Neuronal stem cell (in vitro differentiated cells): ENCODE results near the gene MUSTN1.

ENCODE experiments used
- DNase-seq: peaks from one replicate; pipeline ENCODE4 v3.0.0-alpha.2; 2013; ENCODE audit warnings: low spot score
- H2AFZ ChIP-seq: one replicate; pipeline ENCODE4 v1.6.1; 2013; ENCODE audit warnings: mild to moderate bottlenecking, low read length, inconsistent platforms
- H2AK5ac ChIP-seq: 2 replicates; pipeline ENCODE4 v1.6.1; 2013; ENCODE audit warnings: low read depth, mild to moderate bottlenecking, inconsistent platforms, low read length, moderate library complexity, mixed read lengths
- H2BK120ac ChIP-seq: 2 replicates; pipeline ENCODE4 v1.6.1; 2013; ENCODE audit warnings: low read depth, mild to moderate bottlenecking, inconsistent platforms, low read length, moderate library complexity, mixed read lengths
- H2BK12ac ChIP-seq: one replicate; pipeline ENCODE4 v1.6.1; 2013; ENCODE audit warnings: low read length, inconsistent platforms
- H2BK15ac ChIP-seq: 2 replicates; pipeline ENCODE4 v1.6.1; 2013; ENCODE audit warnings: mild to moderate bottlenecking, low read length, inconsistent platforms, mixed read lengths
- H2BK5ac ChIP-seq: one replicate; pipeline ENCODE4 v1.6.1; 2013; ENCODE audit warnings: inconsistent platforms, mild to moderate bottlenecking, low read length, moderate library complexity
- H3K14ac ChIP-seq: one replicate; pipeline ENCODE4 v1.6.1; 2013; ENCODE audit warnings: low read length, inconsistent platforms
- H3K18ac ChIP-seq: 2 replicates; pipeline ENCODE4 v1.6.1; 2013; ENCODE audit warnings: low read length, inconsistent platforms
- H3K23ac ChIP-seq: 2 replicates; pipeline ENCODE4 v1.6.1; 2013; ENCODE audit warnings: low read depth, mild to moderate bottlenecking, mixed read lengths, low read length, inconsistent platforms; ENCODE audit not compliant: poor library complexity
- H3K27ac ChIP-seq: replicated peaks from 3 replicates; pipeline ENCODE4 v1.5.1; 2013; ENCODE audit warnings: low read length, inconsistent platforms
- H3K27me3 ChIP-seq, 3 experiments: 2 replicates each; pipeline ENCODE4 v1.6.1; 2013; ENCODE audit warnings: low read length in 3 of 3, mild to moderate bottlenecking in 2 of 3, inconsistent platforms in 1 of 3, low read depth in 1 of 3, mixed read lengths in 1 of 3, moderate library complexity in 1 of 3; ENCODE audit not compliant: control insufficient read depth in 3 of 3, insufficient read depth in 3 of 3
- H3K36me3 ChIP-seq, 2 donors: replicated peaks in 1 of 2; 2 replicates each; pipeline ENCODE4 v1.6.1; 2013; ENCODE audit warnings: low read length in 2 of 2; ENCODE audit not compliant: control insufficient read depth in 2 of 2, insufficient read depth in 2 of 2
- H3K4ac ChIP-seq: 2 replicates; pipeline ENCODE4 v1.6.1; 2013; ENCODE audit warnings: inconsistent platforms, mild to moderate bottlenecking, low read length, moderate library complexity
- H3K4me1 ChIP-seq, 2 donors: 1 replicate in 1 of 2; 2 replicates in 1 of 2; pipeline ENCODE4 v1.6.1; 2013; ENCODE audit warnings: low read length in 2 of 2, low read depth in 1 of 2; ENCODE audit not compliant: control insufficient read depth in 2 of 2, insufficient read depth in 1 of 2
- H3K4me2 ChIP-seq: one replicate; pipeline ENCODE4 v1.6.1; 2013; ENCODE audit warnings: mild to moderate bottlenecking, low read length, inconsistent platforms; ENCODE audit not compliant: insufficient read depth, poor library complexity, severe bottlenecking
- H3K4me3 ChIP-seq, 2 donors: 2 replicates each; pipeline ENCODE4 v1.5.1; 2013; ENCODE audit warnings: low read length in 2 of 2, mild to moderate bottlenecking in 2 of 2, inconsistent platforms in 1 of 2, moderate library complexity in 1 of 2
- H3K79me1 ChIP-seq: one replicate; pipeline ENCODE4 v1.6.1; 2013; ENCODE audit warnings: low read depth, mild to moderate bottlenecking, inconsistent platforms, low read length, moderate library complexity
- H3K9ac ChIP-seq: one replicate; pipeline ENCODE4 v1.6.1; 2013; ENCODE audit warnings: mild to moderate bottlenecking, low read depth, low read length, inconsistent platforms; ENCODE audit not compliant: poor library complexity
- H3K9me3 ChIP-seq, 2 donors: replicated peaks in 1 of 2; 2 replicates each; pipeline versions ENCODE3 to v1.6.1; 2013; ENCODE audit warnings: low read length in 2 of 2, mild to moderate bottlenecking in 2 of 2, inconsistent platforms in 1 of 2, low read depth in 1 of 2, mixed read lengths in 1 of 2, moderate library complexity in 1 of 2; ENCODE audit not compliant: control insufficient read depth in 2 of 2, insufficient read depth in 1 of 2
- H4K8ac ChIP-seq: one replicate; pipeline ENCODE4 v1.6.1; 2013; ENCODE audit warnings: low read depth, mild to moderate bottlenecking, inconsistent platforms, low read length, moderate library complexity
- H4K91ac ChIP-seq: one replicate; pipeline ENCODE4 v1.6.1; 2013; ENCODE audit warnings: low read length, low read depth, mild to moderate bottlenecking, inconsistent platforms; ENCODE audit not compliant: poor library complexity
- WGBS, 2 donors: extraction: QIAGEN DNeasy Blood & Tissue Kit; methylation state at CpG; one replicate each; pipeline ENCODE4 v1.1.7; 2013; ENCODE audit warnings: missing lambda C conversion rate in 2 of 2, mixed read lengths in 1 of 2; ENCODE audit not compliant: insufficient read length in 2 of 2, insufficient replicate concordance in 1 of 2; ENCODE audit errors: extremely low coverage in 2 of 2; 5-methylcytosine and 5-hydroxymethylcytosine counted together

The MUSTN1 gene

DNA sequence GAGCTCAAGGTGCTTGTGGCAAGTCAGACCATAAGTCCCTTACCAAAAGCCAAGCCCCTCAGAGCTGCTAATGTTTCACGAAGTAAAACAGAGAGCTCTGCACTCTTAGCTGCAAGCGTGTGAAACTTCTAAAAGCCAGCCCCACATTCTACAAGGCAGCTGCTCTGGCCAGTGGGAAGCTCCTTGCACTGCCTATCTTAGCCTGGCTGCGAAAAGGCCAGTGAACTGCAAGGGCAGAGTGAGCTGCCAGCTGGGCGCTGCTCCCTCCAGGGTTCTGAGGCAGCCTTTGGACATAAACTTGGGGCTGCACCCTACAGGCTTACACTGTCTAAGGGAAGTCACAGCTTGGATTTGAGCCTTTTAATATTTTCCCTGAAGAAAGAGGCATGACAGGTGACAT is 2.2 kb upstream of the MUSTN1 start:
- Histone ChIP-seq H2BK5ac (no peak overlapping the region), H2BK15ac (no peak overlapping the region), H3K23ac (no peak overlapping the region), H3K9ac (no peak overlapping the region), H2AK5ac (no peak overlapping the region), H2AFZ (no peak overlapping the region), H3K4me1 (peaks cover 18 to 35% of the 10 kb centered on the region in 2 donors), H3K79me1 (no peaks in the 10 kb centered on the region), H3K36me3 (peaks cover 3 to 9% of the 10 kb centered on the region in 2 donors), H2BK12ac (no peak overlapping the region), H3K27ac (no peak overlapping the region), H3K4me3 (no peak overlapping the region), H3K9me3 (no peaks in the 10 kb centered on the region), H3K27me3 (no peaks in the 10 kb centered on the region), H2BK120ac (no peak overlapping the region), H3K14ac (no peak overlapping the region), H4K8ac (no peak overlapping the region), H3K4ac (no peak overlapping the region), H4K91ac (no peak overlapping the region), H3K18ac (no peak overlapping the region), H3K4me2 (no peak overlapping the region)
- no CpG with 5 or more reads among the region's 4 CpGs for WGBS, 2 donors
- DNase-seq = no peak

DNA sequence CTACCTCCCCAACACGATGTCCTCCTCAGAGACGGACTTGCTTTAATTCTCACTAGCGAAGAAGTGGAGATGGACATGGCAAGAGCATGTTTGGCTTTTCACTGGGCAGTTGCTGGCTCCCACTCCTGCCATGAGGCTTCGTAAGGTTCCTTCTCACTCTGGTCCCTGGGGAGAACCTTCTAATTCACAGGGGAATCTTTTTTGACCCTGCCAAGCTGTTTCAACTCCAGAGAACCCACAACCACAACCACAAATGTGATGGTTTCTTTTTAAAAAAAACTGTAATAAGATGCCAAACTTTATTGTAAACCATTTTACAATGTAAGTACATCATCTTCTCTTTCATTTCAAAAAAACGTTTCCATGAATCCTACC is 1.6 kb upstream of the MUSTN1 start:
- Histone ChIP-seq H3K27ac (no peak overlapping the region), H4K91ac (no peak overlapping the region)
- no CpG with 5 or more reads among the region's 5 CpGs for WGBS, 2 donors

DNA sequence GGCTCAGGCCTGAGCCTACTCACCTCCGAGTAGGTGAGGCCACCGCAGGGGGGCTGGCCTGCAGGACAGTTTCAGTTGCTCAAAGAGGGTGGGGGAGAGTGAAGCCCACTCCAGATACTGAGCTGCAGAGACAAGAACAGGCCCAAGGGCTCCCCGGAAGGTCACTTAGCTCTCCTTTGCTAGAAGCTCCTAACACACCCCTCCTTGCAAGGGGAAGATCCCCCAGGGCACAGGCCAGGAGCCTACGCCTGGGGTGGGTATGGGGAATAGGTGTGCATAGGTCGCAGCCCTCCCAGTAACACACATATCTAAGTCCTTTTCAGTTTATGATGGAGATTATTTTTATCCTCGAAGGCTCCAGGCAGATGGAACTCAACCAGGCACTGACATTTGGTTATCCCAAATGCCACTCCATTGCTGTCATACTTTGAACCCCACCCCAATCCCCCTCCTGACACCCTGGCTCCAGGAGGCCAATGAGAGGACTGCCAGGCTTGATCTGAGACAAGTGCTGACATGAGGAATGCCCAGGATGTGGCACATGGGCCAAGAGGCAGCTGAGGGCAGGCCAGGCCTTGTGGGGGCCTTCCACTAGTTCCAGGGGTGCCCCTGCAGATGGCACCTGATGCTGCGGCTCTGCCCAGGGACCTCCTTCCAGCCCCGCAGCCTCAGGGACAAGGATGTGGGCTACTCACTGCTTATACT is 1.1 kb upstream of the MUSTN1 start:
- Histone ChIP-seq H3K4me3 (no peak overlapping the region), H2BK15ac (no peak overlapping the region), H2AK5ac (peak overlapping the region; percentile 65), H3K9ac (no peak overlapping the region), H3K4ac (no peak overlapping the region), H3K79me1 (no peaks in the 10 kb centered on the region), H3K4me2 (no peak overlapping the region), H3K4me1 (peaks cover 18 to 32% of the 10 kb centered on the region in 2 donors), H3K9me3 (no peaks in the 10 kb centered on the region), H3K14ac (no peak overlapping the region), H3K18ac (peak overlapping the region; percentile 57), H2BK120ac (peak overlapping the region; percentile 13), H3K23ac (no peak overlapping the region), H2BK12ac (no peak overlapping the region), H3K27me3 (no peaks in the 10 kb centered on the region), H2AFZ (no peak overlapping the region), H4K91ac (no peak overlapping the region), H3K27ac (peak overlapping the region; percentile 83), H4K8ac (no peak overlapping the region), H2BK5ac (peak overlapping the region; percentile 11), H3K36me3 (peaks cover 0 to 2% of the 10 kb centered on the region in 2 donors)
- WGBS, 2 donors = no CpG with 5 or more reads among the region's 8 CpGs
- no peak for DNase-seq

More for the DNA sequence above, 1.6 kb upstream of the MUSTN1 start:
- no peak overlapping the region for H2BK5ac ChIP-seq
- H2AK5ac ChIP-seq = peak overlapping the region; percentile 65
- no peaks in the 10 kb centered on the region for H3K9me3 ChIP-seq
- peaks cover under 1 to 7% of the 10 kb centered on the region in 2 donors for H3K36me3 ChIP-seq
- H3K14ac ChIP-seq = no peak overlapping the region
- H3K9ac ChIP-seq = no peak overlapping the region
- no peak overlapping the region for H4K8ac ChIP-seq
- no peaks in the 10 kb centered on the region for H3K27me3 ChIP-seq
- no peak overlapping the region for H3K4ac ChIP-seq
- no peak overlapping the region for H2BK15ac ChIP-seq
- no peak overlapping the region for H2BK120ac ChIP-seq
- no peak overlapping the region for H3K18ac ChIP-seq
- H2BK12ac ChIP-seq = no peak overlapping the region
- no peak overlapping the region for H3K23ac ChIP-seq
- no peaks in the 10 kb centered on the region for H3K79me1 ChIP-seq
- no peak overlapping the region for H2AFZ ChIP-seq
- H3K4me3 ChIP-seq = no peak overlapping the region
- DNase-seq = no peak
- peaks cover 18 to 35% of the 10 kb centered on the region in 2 donors for H3K4me1 ChIP-seq
- H3K4me2 ChIP-seq = no peak overlapping the region

DNA sequence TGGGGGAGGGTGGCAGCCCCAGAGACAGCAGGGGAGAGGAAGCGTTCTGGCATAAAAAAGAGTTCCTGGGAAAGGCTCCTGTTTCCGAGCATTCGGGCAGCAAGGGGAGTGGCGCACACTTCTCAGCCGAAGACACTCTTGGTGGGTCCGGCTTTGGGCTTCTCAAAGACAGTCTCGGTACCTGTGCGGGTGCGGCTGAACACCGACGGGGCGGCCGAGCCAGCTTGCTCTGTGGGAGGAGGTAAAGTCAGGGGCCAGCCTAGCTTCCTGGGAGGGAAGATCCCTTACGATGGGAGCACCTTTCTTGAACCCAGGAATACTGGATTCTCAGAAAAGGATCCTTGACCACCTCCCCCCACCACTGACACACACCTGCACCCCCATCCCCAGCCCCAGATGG is 1.6 kb downstream of the MUSTN1 start:
- H2BK12ac ChIP-seq = no peak overlapping the region
- H2BK15ac ChIP-seq = no peak overlapping the region
- H3K9me3 ChIP-seq = no peaks in the 10 kb centered on the region
- no peak overlapping the region for H3K9ac ChIP-seq
- WGBS, 2 donors = no CpG with 5 or more reads among the region's 14 CpGs
- H3K18ac ChIP-seq = no peak overlapping the region
- H2AFZ ChIP-seq = no peak overlapping the region
- H4K8ac ChIP-seq = no peak overlapping the region
- H3K36me3 ChIP-seq = no peaks in the 10 kb centered on the region
- peaks cover 18 to 28% of the 10 kb centered on the region in 2 donors for H3K4me1 ChIP-seq
- H3K14ac ChIP-seq = no peak overlapping the region
- H2AK5ac ChIP-seq = peak overlapping the region; percentile 36
- H4K91ac ChIP-seq = no peak overlapping the region
- no peak overlapping the region for H3K27ac ChIP-seq
- H3K27me3 ChIP-seq = no peaks in the 10 kb centered on the region
- H3K23ac ChIP-seq = no peak overlapping the region
- no peaks in the 10 kb centered on the region for H3K79me1 ChIP-seq
- no peak for DNase-seq
- no peak overlapping the region for H2BK5ac ChIP-seq
- no peak overlapping the region for H3K4me3 ChIP-seq
- H3K4me2 ChIP-seq = no peak overlapping the region
- no peak overlapping the region for H2BK120ac ChIP-seq
- H3K4ac ChIP-seq = no peak overlapping the region
